Smooth muscle cell of the umbilical artery (primary cell): ENCODE results near the gene EPHA5. TPM values are rescaled to one million over a fixed set of nuclear protein-coding genes. Genes with fewer than 3 reads are reported as not detected.

Source experiments
- total RNA-seq: library from RNA; depleted of rRNA; stranded (reverse); fragments of >200 nt; gene quantifications from 2 replicates; pipeline ENCODE4 v1.2.3, GENCODE V29; 2014

EPHA5 gene
- total RNA-seq: under 0.01 and 0.37 TPM in 2 replicates

DNA sequence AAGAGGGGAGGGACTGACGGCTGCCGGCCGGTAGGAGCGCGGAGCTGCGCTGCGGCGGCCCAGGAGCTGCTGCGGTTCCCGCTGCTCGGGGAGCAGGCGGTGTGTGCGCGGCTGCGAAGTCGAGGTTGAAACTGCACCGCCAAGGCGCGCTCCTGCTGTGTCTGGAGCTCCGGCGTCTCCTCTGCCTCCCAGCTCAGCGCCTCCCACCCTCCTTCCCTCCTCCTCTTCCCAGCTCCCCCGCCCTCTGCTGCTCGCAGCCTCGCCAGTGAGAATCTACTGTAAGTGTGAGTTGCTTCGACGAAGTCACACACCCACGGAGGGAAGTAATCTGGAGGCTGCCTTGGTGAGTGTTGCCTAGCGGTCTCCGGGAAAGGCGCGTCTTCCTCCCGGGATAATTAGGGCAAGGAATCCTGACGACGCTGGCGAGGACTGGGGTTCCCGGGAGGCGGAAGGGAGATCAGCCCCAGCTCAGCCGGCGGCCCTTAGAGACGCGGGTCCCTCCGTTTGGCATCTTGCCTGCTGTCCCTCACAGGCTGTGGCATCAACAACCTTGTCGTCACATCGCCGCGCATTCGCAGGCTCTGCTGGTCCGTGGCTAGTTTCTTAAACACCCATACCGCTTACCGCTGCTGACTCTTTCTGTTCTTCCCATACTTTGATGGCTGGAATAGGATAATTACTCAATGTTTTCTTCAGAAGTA is at the start of gene EPHA5:
Gene EPHA5 (minus strand): TSS at position 159 of the 701 bp plus-strand sequence. CDS start 747 bp downstream, outside the sequence.

